GM23338 (cell line): ENCODE results near the gene HSF4. TPM values are rescaled to one million over a fixed set of nuclear protein-coding genes. Genes with fewer than 3 reads are reported as not detected.

ENCODE experiments used
- ATAC-seq: fragments of 200-7000 bp; cut with Tn5 transposase; 3 replicates; pipeline ENCODE4 v1.9.1; 2020
- DNase-seq: peaks from one replicate; pipeline ENCODE4 v3.0.0-alpha.2; 2015; ENCODE audit warnings: low spot score
- H2AFZ ChIP-seq: fragments of 200-600 bp; sonication (generic); 2 replicates; pipeline ENCODE4 v1.8.0; 2016; ENCODE audit warnings: antibody characterized with exemption, mild to moderate bottlenecking, moderate library complexity
- H3F3A ChIP-seq: fragments of 200-600 bp; sonication (generic); replicated peaks from 2 replicates; pipeline ENCODE4 v1.8.0; 2017; ENCODE audit warnings: antibody characterized with exemption, mixed run types, low read depth
- H3K27ac ChIP-seq: fragments of 200-600 bp; sonication (generic); 2 replicates; pipeline ENCODE4 v1.6.1; 2016; ENCODE audit warnings: low read depth
- H3K27me3 ChIP-seq: fragments of 200-600 bp; sonication (generic); 2 replicates; pipeline ENCODE4 v1.8.0; 2016; ENCODE audit warnings: mild to moderate bottlenecking, mixed run types, moderate library complexity; ENCODE audit not compliant: insufficient read depth
- H3K36me3 ChIP-seq: fragments of 200-600 bp; sonication (generic); 2 replicates; pipeline ENCODE4 v1.8.0; 2016; ENCODE audit warnings: mild to moderate bottlenecking; ENCODE audit not compliant: insufficient read depth
- H3K4me1 ChIP-seq: fragments of 200-600 bp; sonication (generic); 2 replicates; pipeline ENCODE4 v1.8.0; 2016; ENCODE audit warnings: mild to moderate bottlenecking, moderate library complexity; ENCODE audit not compliant: insufficient read depth
- H3K4me2 ChIP-seq: fragments of 200-600 bp; sonication (generic); 2 replicates; pipeline ENCODE4 v1.7.1; 2017; ENCODE audit warnings: mixed run types
- H3K4me3 ChIP-seq: fragments of 200-600 bp; sonication (generic); 2 replicates; pipeline ENCODE4 v1.6.1; 2016; ENCODE audit warnings: mixed run types
- H3K79me2 ChIP-seq: fragments of 200-600 bp; sonication (generic); replicated peaks from 2 replicates; pipeline ENCODE4 v1.8.0; 2017; ENCODE audit warnings: mild to moderate bottlenecking; ENCODE audit not compliant: insufficient read depth
- H3K9me2 ChIP-seq: fragments of 200-600 bp; sonication (generic); 2 replicates; pipeline ENCODE4 v1.8.0; 2017; ENCODE audit not compliant: insufficient read depth
- H4K20me1 ChIP-seq: fragments of 200-600 bp; sonication (generic); replicated peaks from 2 replicates; pipeline ENCODE4 v1.8.0; 2017; ENCODE audit warnings: mild to moderate bottlenecking; ENCODE audit not compliant: insufficient read depth
- H3K27ac Mint-ChIP-seq: 2 replicates; pipeline ENCODE4 v1.8.0; 2020; ENCODE audit warnings: inconsistent platforms, mild to moderate bottlenecking, moderate library complexity, mixed read lengths
- H3K27me3 Mint-ChIP-seq: 3 replicates; pipeline ENCODE4 v1.8.0; 2022; ENCODE audit warnings: low read depth, mild to moderate bottlenecking, moderate library complexity, mixed read lengths, inconsistent platforms; ENCODE audit not compliant: insufficient read depth, poor library complexity
- H3K36me3 Mint-ChIP-seq: 3 replicates; pipeline ENCODE4 v1.8.0; 2021; ENCODE audit warnings: low read depth, mild to moderate bottlenecking, inconsistent platforms, moderate library complexity, mixed read lengths
- H3K4me1 Mint-ChIP-seq: 3 replicates; pipeline ENCODE4 v1.8.0; 2020; ENCODE audit warnings: mild to moderate bottlenecking, inconsistent platforms, mixed read lengths
- H3K4me3 Mint-ChIP-seq: 3 replicates; pipeline ENCODE4 v1.8.0; 2021; ENCODE audit warnings: moderate library complexity, mild to moderate bottlenecking, inconsistent platforms, mixed read lengths
- H3K9me3 Mint-ChIP-seq: 3 replicates; pipeline ENCODE4 v1.8.0; 2020; ENCODE audit warnings: moderate library complexity, mild to moderate bottlenecking, inconsistent platforms, mixed read lengths
- CREB1 ChIP-seq: fragments of 250-450 bp; sonication (Bioruptor Pico); IDR thresholded peaks from 2 replicates; pipeline ENCODE4 v1.5.0; 2020; ENCODE audit warnings: low read depth, mild to moderate bottlenecking, moderate library complexity
- CTCF ChIP-seq, 2 experiments: fragments of 200-600 bp in 1 of 2; sonication (generic) in 1 of 2; conservative IDR thresholded peaks; 2 replicates each; pipeline versions ENCODE4 v1.5.1 to v1.6.1; 2016 to 2017; ENCODE audit warnings: antibody characterized with exemption in 2 of 2, low read depth in 2 of 2, mild to moderate bottlenecking in 2 of 2, moderate library complexity in 1 of 2
- ETS1 ChIP-seq: IDR thresholded peaks from 2 replicates; pipeline ENCODE4 v1.6.1; 2016; ENCODE audit warnings: antibody characterized with exemption
- EZH2 ChIP-seq: fragments of 200-600 bp; sonication (generic); IDR thresholded peaks from one replicate; pipeline ENCODE4 v1.8.0; 2017; ENCODE audit warnings: antibody characterized with exemption, mild to moderate bottlenecking, low read depth; ENCODE audit not compliant: unreplicated experiment
- EZH2phosphoT487 ChIP-seq: fragments of 200-600 bp; sonication (generic); IDR thresholded peaks from one replicate; pipeline ENCODE4 v1.8.1; 2018; ENCODE audit warnings: antibody characterized with exemption; ENCODE audit not compliant: unreplicated experiment
- JUNB ChIP-seq: IDR thresholded peaks from one replicate; pipeline ENCODE4 v1.6.1; 2016; ENCODE audit warnings: antibody characterized with exemption; ENCODE audit not compliant: unreplicated experiment
- NANOG ChIP-seq: IDR thresholded peaks from 2 replicates; pipeline ENCODE4 v1.6.1; 2016; ENCODE audit warnings: antibody characterized with exemption, borderline replicate concordance
- POLR2AphosphoS5 ChIP-seq: IDR thresholded peaks from 2 replicates; pipeline ENCODE4 v1.6.1; 2016; ENCODE audit warnings: antibody characterized with exemption, low read depth
- REST ChIP-seq: IDR thresholded peaks from one replicate; pipeline ENCODE4 v1.6.1; 2018; ENCODE audit warnings: antibody characterized with exemption; ENCODE audit not compliant: unreplicated experiment
- STAT1 ChIP-seq: IDR thresholded peaks from one replicate; pipeline ENCODE4 v1.6.1; 2016; ENCODE audit warnings: antibody characterized with exemption; ENCODE audit not compliant: unreplicated experiment
- ZNF331 ChIP-seq: fragments of 250-450 bp; sonication (Bioruptor Pico); IDR thresholded peaks from 2 replicates; pipeline ENCODE4 v1.5.0; 2020; ENCODE audit warnings: low read depth, mild to moderate bottlenecking, moderate library complexity
- ZNF462 ChIP-seq: fragments of 250-450 bp; sonication (Bioruptor Pico); IDR thresholded peaks from 2 replicates; pipeline ENCODE4 v1.5.0; 2020; ENCODE audit warnings: mild to moderate bottlenecking, moderate library complexity
- polyA plus RNA-seq: library from polyadenylated mRNA; unstranded; fragments of >200 nt; fragmentation: Nextera tagmentation; extraction: Ambion mirVana; gene quantifications from 2 replicates; pipeline ENCODE4 v1.2.1, GENCODE V29; 2016
- total RNA-seq: library from RNA; depleted of rRNA; stranded (reverse); fragments of >200 nt; shearing (Covaris generic); gene quantifications from 2 replicates; pipeline ENCODE4 v1.2.3, GENCODE V29; 2014

HSF4 gene
- total and polyA plus RNA-seq, 2 experiments from 2014 or later = 0.19 to 1.3 TPM

GRCh38 chr16:67212766-67213165 lies 48.2 kb downstream of the HSF4 start (continued):
- TF ChIP-seq REST = no peak
- no peak for TF ChIP-seq CREB1 (CRISPR knock-in tag)
- no peak for TF ChIP-seq ZNF331
- TF ChIP-seq POLR2AphosphoS5 = no peak
- TF ChIP-seq EZH2 = no peak
- TF ChIP-seq EZH2phosphoT487 = no peak
- TF ChIP-seq NANOG = no peak

- Histone ChIP-seq H4K20me1 (no peaks in the 10 kb centered on the region; the same call in 1 of the 2 replicates), H3K9me2 (no peaks in the 10 kb centered on the region), H2AFZ (no peak overlapping the region), H3K36me3 (no peaks in the 10 kb centered on the region), H3F3A (no peaks in the 10 kb centered on the region), H3K4me1 (no peaks in the 10 kb centered on the region), H3K4me2 (no peak overlapping the region), H3K27me3 (no peaks in the 10 kb centered on the region), H3K27ac (no peak overlapping the region), H3K4me3 (no peak overlapping the region), H3K79me2 (no peaks in the 10 kb centered on the region)
- Mint-ChIP-seq H3K9me3 (no peaks in the 10 kb centered on the region), H3K27me3 (peaks cover 18% of the 10 kb centered on the region), H3K4me1 (peaks cover 2% of the 10 kb centered on the region; the same call in 2 of the 3 replicates), H3K4me3 (no peak overlapping the region), H3K27ac (no peak overlapping the region), H3K36me3 (no peaks in the 10 kb centered on the region)
- no peak for DNase-seq
- no peak for ATAC-seq
- TF ChIP-seq JUNB (no peak), ETS1 (no peak), NANOG (no peak), STAT1 (no peak), ZNF462 (CRISPR knock-in tag) (no peak), EZH2 (no peak), POLR2AphosphoS5 (no peak), CTCF (conservative IDR thresholded peaks at IDR 0.05; ENCODE audit: low read depth in 2 of 2) (no peak)
Measured at GRCh38 chr16:67213197-67214019, 48.9 kb downstream of the HSF4 start.
